Hepatocyte (in vitro differentiated cells): ENCODE measurements around the gene C19orf53. TPM values are rescaled to one million over a fixed set of nuclear protein-coding genes. Genes with fewer than 3 reads are reported as not detected.

Experiments
- DNase-seq: peaks from one replicate; pipeline ENCODE4 v3.0.0-alpha.2; 2016; ENCODE audit warnings: low spot score
- H2AFZ ChIP-seq: fragments of 200-600 bp; sonication (generic); 2 replicates; pipeline ENCODE4 v1.6.0; 2016; ENCODE audit warnings: antibody characterized with exemption, mild to moderate bottlenecking
- H3K27ac ChIP-seq: fragments of 200-600 bp; sonication (generic); 2 replicates; pipeline ENCODE4 v1.5.1; 2016; ENCODE audit warnings: mild to moderate bottlenecking
- H3K27me3 ChIP-seq: fragments of 200-600 bp; sonication (generic); 2 replicates; pipeline ENCODE4 v1.6.1; 2016
- H3K36me3 ChIP-seq: fragments of 200-600 bp; sonication (generic); replicated peaks from 2 replicates; pipeline ENCODE4 v1.5.1; 2016; ENCODE audit warnings: low read depth; ENCODE audit not compliant: insufficient read depth
- H3K4me1 ChIP-seq: fragments of 200-600 bp; sonication (generic); 2 replicates; pipeline ENCODE4 v1.5.1; 2016; ENCODE audit warnings: mild to moderate bottlenecking, moderate library complexity; ENCODE audit not compliant: insufficient read depth
- H3K4me2 ChIP-seq: fragments of 200-600 bp; sonication (generic); 2 replicates; pipeline ENCODE4 v1.6.0; 2016
- H3K4me3 ChIP-seq: fragments of 200-600 bp; sonication (generic); 2 replicates; pipeline ENCODE4 v1.5.1; 2016; ENCODE audit warnings: mild to moderate bottlenecking
- H3K79me2 ChIP-seq: fragments of 200-600 bp; sonication (generic); 2 replicates; pipeline ENCODE4 v1.6.0; 2017; ENCODE audit warnings: mild to moderate bottlenecking
- H3K9me2 ChIP-seq: fragments of 200-600 bp; sonication (generic); replicated peaks from 2 replicates; pipeline ENCODE4 v1.6.0; 2017; ENCODE audit warnings: mild to moderate bottlenecking; ENCODE audit not compliant: insufficient read depth
- H3K9me3 ChIP-seq: fragments of 200-600 bp; sonication (generic); 2 replicates; pipeline ENCODE4 v1.5.1; 2016; ENCODE audit warnings: low read depth, mild to moderate bottlenecking
- H4K20me1 ChIP-seq: fragments of 200-600 bp; sonication (generic); 2 replicates; pipeline ENCODE4 v1.6.0; 2016; ENCODE audit warnings: mild to moderate bottlenecking; ENCODE audit not compliant: insufficient read depth, poor library complexity, severe bottlenecking
- CTCF ChIP-seq: fragments of 200-600 bp; sonication (generic); IDR thresholded peaks from 2 replicates; pipeline ENCODE4 v1.5.1; 2016; ENCODE audit warnings: antibody characterized with exemption, mild to moderate bottlenecking; ENCODE audit not compliant: poor library complexity
- EZH2 ChIP-seq: fragments of 200-600 bp; sonication (generic); IDR thresholded peaks from 2 replicates; pipeline ENCODE4 v1.6.1; 2016; ENCODE audit warnings: antibody characterized with exemption, mild to moderate bottlenecking, borderline replicate concordance
- EZH2phosphoT487 ChIP-seq: fragments of 200-600 bp; sonication (generic); IDR thresholded peaks from one replicate; pipeline ENCODE4 v1.6.1; 2018; ENCODE audit warnings: antibody characterized with exemption, mild to moderate bottlenecking, low read depth, moderate library complexity; ENCODE audit not compliant: unreplicated experiment, severe bottlenecking
- WGBS: methylation state at CpG from one replicate; pipeline ENCODE4 v1.1.6; 2016; ENCODE audit warnings: low lambda C conversion rate; ENCODE audit errors: missing lambda C conversion rate; 5-methylcytosine and 5-hydroxymethylcytosine counted together
- polyA plus RNA-seq: library from polyadenylated mRNA; unstranded; fragments of >200 nt; fragmentation: Nextera tagmentation; extraction: Ambion mirVana; gene quantifications from 2 replicates; pipeline ENCODE4 v1.2.1, GENCODE V29; 2016
- total RNA-seq: library from RNA; depleted of rRNA; stranded (reverse); fragments of >200 nt; gene quantifications from 2 replicates; pipeline ENCODE4 v1.2.3, GENCODE V29; 2014

C19orf53 gene
- total and polyA plus RNA-seq, 2 experiments from 2014 or later = 89.2 to 220 TPM

- Histone ChIP-seq H2AFZ (no peak overlapping the region), H3K79me2 (no peaks in the 10 kb centered on the region), H4K20me1 (no peaks in the 10 kb centered on the region), H3K4me1 (no peaks in the 10 kb centered on the region), H3K36me3 (no peaks in the 10 kb centered on the region), H3K27me3 (no peaks in the 10 kb centered on the region), H3K9me2 (no peaks in the 10 kb centered on the region), H3K4me2 (no peak overlapping the region), H3K9me3 (no peaks in the 10 kb centered on the region), H3K27ac (no peak overlapping the region), H3K4me3 (no peak overlapping the region)
- no peak for DNase-seq
- no peak for TF ChIP-seq CTCF
- no peak for TF ChIP-seq EZH2
- no peak for TF ChIP-seq EZH2phosphoT487
- WGBS = over 99% methylated on average over 9 of the region's 9 CpGs
Observed at GRCh38 chr19:13756210-13756609, 18.0 kb upstream of the C19orf53 start.

- H3K27me3 ChIP-seq = no peaks in the 10 kb centered on the region
- no peaks in the 10 kb centered on the region for H3K79me2 ChIP-seq
- no peaks in the 10 kb centered on the region for H4K20me1 ChIP-seq
- H3K9me3 ChIP-seq = no peaks in the 10 kb centered on the region
- no peak overlapping the region for H2AFZ ChIP-seq
- no peak overlapping the region for H3K4me3 ChIP-seq
- H3K27ac ChIP-seq = no peak overlapping the region
- H3K36me3 ChIP-seq = no peaks in the 10 kb centered on the region
- H3K4me1 ChIP-seq = no peaks in the 10 kb centered on the region
- TF ChIP-seq CTCF (no peak), EZH2 (no peak), EZH2phosphoT487 (no peak)
- DNase-seq = no peak
- no peak overlapping the region for H3K4me2 ChIP-seq
- 88% methylated on average over 15 of the region's 15 CpGs for WGBS
- H3K9me2 ChIP-seq = no peaks in the 10 kb centered on the region
Observed at GRCh38 chr19:13757805-13758772, 16.2 kb upstream of the C19orf53 start.

GRCh38 chr19:13758795-13759194 is 15.5 kb upstream of the C19orf53 start:
- Histone ChIP-seq H3K9me3 (no peaks in the 10 kb centered on the region), H3K27ac (no peak overlapping the region), H2AFZ (no peak overlapping the region), H3K4me1 (no peaks in the 10 kb centered on the region), H3K4me2 (no peak overlapping the region), H3K9me2 (no peaks in the 10 kb centered on the region), H3K79me2 (no peaks in the 10 kb centered on the region), H3K27me3 (no peaks in the 10 kb centered on the region), H4K20me1 (no peaks in the 10 kb centered on the region), H3K36me3 (no peaks in the 10 kb centered on the region), H3K4me3 (no peak overlapping the region)
- no peak for DNase-seq
- TF ChIP-seq CTCF = no peak
- no peak for TF ChIP-seq EZH2
- no peak for TF ChIP-seq EZH2phosphoT487
- WGBS = 99% methylated on average over 19 of the region's 24 CpGs
